RWPE1 (cell line): ENCODE results near the gene NFATC2.

Experiments
- CTCF ChIA-PET: fragments of 350-600 bp; sonication (Branson Sonifier 250); formaldehyde crosslinking; extraction: SDS; loops from one replicate; lab custom pipeline; 2021; lab: Yijun Ruan, JAX
- POLR2A ChIA-PET: fragments of 400-600 bp; formaldehyde crosslinking; extraction: SDS; loops from one replicate; lab custom pipeline; 2020; ENCODE audit warnings: antibody characterized with exemption; ENCODE audit not compliant: low non-redundant PET; lab: Yijun Ruan, JAX
- DNase-seq: peaks from one replicate; pipeline ENCODE4 v3.0.0; 2012; ENCODE audit warnings: low spot score
- H3K27ac ChIP-seq: fragments of 450-650 bp; 2 replicates; pipeline ENCODE4 v1.5.1; 2017
- TF ChIP-seq, protein P1 (sequence below): fragments of 450-650 bp; conservative IDR thresholded peaks from 2 replicates; pipeline ENCODE4 v1.5.1; 2017; ENCODE audit warnings: low read depth, mild to moderate bottlenecking

Gene NFATC2

GRCh38 chr20:51536116-51537069, 6.1 kb downstream of the NFATC2 start:
- H3K27ac ChIP-seq: no peak overlapping the region
- no peak for DNase-seq
- ChIA-PET CTCF (interaction anchor here (0.6 to 0.7 kb wide), 4 partner anchors 217 to 555 kb away, joined by 3 to 7 read pairs (median 4); no protein-coding TSS in a partner anchor), POLR2A (no interaction called here)
- TF ChIP-seq, protein P1, sequence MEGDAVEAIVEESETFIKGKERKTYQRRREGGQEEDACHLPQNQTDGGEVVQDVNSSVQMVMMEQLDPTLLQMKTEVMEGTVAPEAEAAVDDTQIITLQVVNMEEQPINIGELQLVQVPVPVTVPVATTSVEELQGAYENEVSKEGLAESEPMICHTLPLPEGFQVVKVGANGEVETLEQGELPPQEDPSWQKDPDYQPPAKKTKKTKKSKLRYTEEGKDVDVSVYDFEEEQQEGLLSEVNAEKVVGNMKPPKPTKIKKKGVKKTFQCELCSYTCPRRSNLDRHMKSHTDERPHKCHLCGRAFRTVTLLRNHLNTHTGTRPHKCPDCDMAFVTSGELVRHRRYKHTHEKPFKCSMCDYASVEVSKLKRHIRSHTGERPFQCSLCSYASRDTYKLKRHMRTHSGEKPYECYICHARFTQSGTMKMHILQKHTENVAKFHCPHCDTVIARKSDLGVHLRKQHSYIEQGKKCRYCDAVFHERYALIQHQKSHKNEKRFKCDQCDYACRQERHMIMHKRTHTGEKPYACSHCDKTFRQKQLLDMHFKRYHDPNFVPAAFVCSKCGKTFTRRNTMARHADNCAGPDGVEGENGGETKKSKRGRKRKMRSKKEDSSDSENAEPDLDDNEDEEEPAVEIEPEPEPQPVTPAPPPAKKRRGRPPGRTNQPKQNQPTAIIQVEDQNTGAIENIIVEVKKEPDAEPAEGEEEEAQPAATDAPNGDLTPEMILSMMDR: no peak

- TF ChIP-seq, protein P1: no peak
- no peak overlapping the region for H3K27ac ChIP-seq
- ChIA-PET CTCF (interaction anchor here (0.6 kb wide), 3 partner anchors 218 to 554 kb away, joined by 3 to 7 read pairs (median 4); no protein-coding TSS in a partner anchor), POLR2A (no interaction called here)
- DNase-seq: no peak
These were observed 6.8 kb downstream of the NFATC2 start for GRCh38 chr20:51535674-51536073.

- CTCF ChIA-PET: no interaction called here
- TF ChIP-seq, protein P1: no peak
- no peak overlapping the region for H3K27ac ChIP-seq
- DNase-seq: no peak
- POLR2A ChIA-PET: no interaction called here
These were observed 7.5 kb downstream of the NFATC2 start for GRCh38 chr20:51535075-51535386.

DNA sequence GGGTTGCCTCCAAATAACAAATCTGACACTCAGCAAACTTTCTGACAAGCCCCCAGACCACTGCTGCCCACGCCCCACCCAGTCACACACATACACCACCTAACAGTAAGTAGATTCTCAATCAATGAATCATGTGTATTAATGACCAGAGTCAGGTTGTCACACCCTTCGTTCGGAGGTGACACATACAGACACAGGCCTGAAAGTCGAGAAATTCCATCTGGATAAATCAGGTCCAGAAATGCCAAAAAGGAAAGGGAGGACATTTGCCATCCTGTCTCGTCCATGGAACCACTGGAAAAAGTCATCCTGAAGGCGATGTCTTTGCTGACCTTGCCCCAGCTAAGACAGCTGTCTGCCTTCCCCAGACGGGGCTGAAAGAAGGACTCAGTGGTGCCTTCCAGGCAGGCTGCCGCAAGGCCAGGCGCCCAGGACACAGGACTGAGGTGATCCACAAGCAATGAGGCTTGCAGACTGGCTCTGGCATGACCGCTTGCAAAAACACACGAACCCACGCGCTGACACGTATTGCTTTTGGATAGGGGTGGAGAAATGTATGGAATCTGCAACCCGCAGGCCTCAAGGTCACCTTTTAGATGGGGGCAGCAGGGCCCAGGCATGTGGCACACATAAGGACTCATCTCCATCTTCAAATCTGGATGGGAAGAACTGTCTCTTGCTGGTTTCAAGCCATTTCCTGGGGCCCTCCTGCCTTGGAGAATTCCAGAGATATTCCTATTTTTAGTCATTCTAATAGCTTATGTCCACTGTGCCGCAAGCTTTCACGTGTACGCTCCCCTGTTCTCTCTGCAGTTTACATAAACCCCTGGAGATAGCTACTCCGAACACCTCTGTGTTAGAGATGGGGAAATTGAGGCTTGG, 9.0 kb downstream of the NFATC2 start:
- H3K27ac ChIP-seq: peak overlapping the region; percentile 43
- CTCF ChIA-PET: interaction anchor here (0.5 to 1.9 kb wide), 5 partner anchors 15 to 1417 kb away, joined by 3 to 6 read pairs (median 3); no protein-coding TSS in a partner anchor
- POLR2A ChIA-PET: interaction anchor here (0.6 kb wide), 1 partner anchor 525 kb away, joined by 3 read pairs; no protein-coding TSS in a partner anchor
- TF ChIP-seq, protein P1: no peak
- peak; percentile 79 for DNase-seq

DNA sequence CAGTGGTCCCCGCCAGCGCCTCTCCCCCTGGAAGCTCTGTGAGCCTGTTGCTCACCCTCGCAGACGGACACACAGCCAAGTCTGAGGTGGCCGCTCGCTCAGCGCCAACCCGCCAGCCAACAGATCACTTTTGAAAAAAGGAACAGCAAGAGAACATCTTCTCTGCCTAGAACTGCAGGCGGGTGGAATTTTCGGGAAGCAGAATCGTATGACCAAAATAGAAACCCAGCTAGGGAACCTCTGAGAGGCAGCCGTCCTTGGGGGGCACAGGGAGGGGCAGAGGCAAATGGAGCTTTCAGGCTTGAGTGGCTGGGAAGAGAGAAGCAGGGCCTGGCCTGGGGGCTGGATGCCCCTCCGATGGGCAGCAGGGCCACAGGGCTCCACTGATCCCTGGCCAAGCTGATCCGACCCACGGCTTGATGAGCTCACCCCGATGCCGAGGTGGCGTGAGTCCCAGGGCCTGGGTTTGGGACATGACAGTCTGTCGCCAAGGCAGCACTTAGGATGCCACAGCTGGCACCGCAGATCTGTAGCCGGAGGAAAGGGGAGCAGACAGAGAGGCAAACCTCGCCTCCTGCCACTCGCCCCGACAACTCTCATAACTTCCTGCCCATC, 9.8 kb downstream of the NFATC2 start:
- ChIA-PET POLR2A (no interaction called here), CTCF (interaction anchor here (0.5 to 1.9 kb wide), 5 partner anchors 15 to 87 kb away, joined by 3 to 6 read pairs (median 4); no protein-coding TSS in a partner anchor)
- TF ChIP-seq, protein P1: no peak
- DNase-seq: no peak
- H3K27ac ChIP-seq: peak overlapping the region; percentile 43
